Stomach (tissue), 9 donors: ENCODE measurements around the gene MASP1. TPM values are rescaled to one million over a fixed set of nuclear protein-coding genes. Genes with fewer than 3 reads are reported as not detected.

Experiments used
- DNase-seq, 2 donors: peaks; one replicate each; pipeline versions ENCODE4 v3.0.0 to v3.0.0-alpha.2; 2013 to 2019
- H3K27ac ChIP-seq, 5 donors: fragments of 200-600 bp in 4 of 5; sonication (generic) in 4 of 5; one replicate each; pipeline ENCODE4 v1.5.1; 2013 to 2019; ENCODE audit warnings: mild to moderate bottlenecking in 1 of 5, moderate library complexity in 1 of 5
- H3K27me3 ChIP-seq, 3 donors: fragments of 200-600 bp; sonication (generic); one replicate each; pipeline ENCODE4 v1.5.1; 2017 to 2019; ENCODE audit warnings: mixed run types in 1 of 3
- H3K36me3 ChIP-seq, 4 donors: fragments of 200-600 bp; sonication (generic); 1 replicate in 3 of 4; 2 replicates in 1 of 4; pipeline ENCODE4 v1.5.1; 2016 to 2019
- H3K4me1 ChIP-seq, 4 donors: fragments of 200-600 bp; sonication (generic); one replicate each; pipeline ENCODE4 v1.5.1; 2016 to 2019
- H3K4me3 ChIP-seq, 4 donors: fragments of 200-600 bp; sonication (generic) in 3 of 4; one replicate each; pipeline ENCODE4 v1.5.1; 2016 to 2019; ENCODE audit warnings: mild to moderate bottlenecking in 1 of 4
- H3K9me3 ChIP-seq, 4 donors: fragments of 200-600 bp; sonication (generic); one replicate each; pipeline ENCODE4 v1.5.1; 2016 to 2019
- EP300 ChIP-seq: sonication (generic); formaldehyde crosslinking; IDR thresholded peaks from one replicate; pipeline ENCODE4 v1.6.1; 2017; ENCODE audit warnings: antibody characterized with exemption
- POLR2A ChIP-seq, 4 donors: fragments of 450-650 bp; IDR thresholded peaks; one replicate each; pipeline ENCODE4 v1.6.1; 2016; ENCODE audit warnings: antibody characterized with exemption in 4 of 4, control low read depth in 2 of 4, mild to moderate bottlenecking in 1 of 4, moderate library complexity in 1 of 4
- POLR2AphosphoS5 ChIP-seq, 3 donors: sonication (generic); formaldehyde crosslinking; IDR thresholded peaks; one replicate each; pipeline ENCODE4 v1.6.1; 2016; ENCODE audit warnings: antibody characterized with exemption in 3 of 3
- WGBS, 5 donors: extraction: QIAGEN DNeasy Blood & Tissue Kit in 3 of 5; methylation state at CpG; one replicate each; pipeline versions ENCODE4 v1.1.5 to v1.1.7; 2013 to 2018; 5-methylcytosine and 5-hydroxymethylcytosine counted together
- intact Hi-C: fragments of 100-400 bp; cut with DNase I; formaldehyde crosslinking; loops from one replicate; pipeline ENCODE4 v1.15.1; 2023; ENCODE audit warnings: low total_unique reads
- polyA plus RNA-seq, 3 donors: library from polyadenylated mRNA; stranded (reverse); fragments of 200-250 nt; gene quantifications; one replicate each; pipeline ENCODE4 v1.2.3, GENCODE V29; 2013
- total RNA-seq, 5 donors: library from RNA; depleted of rRNA; stranded (reverse); fragments of >200 nt; gene quantifications; one replicate each; pipeline versions ENCODE4 v1.1.0 to v1.2.3, GENCODE V29; 2014 to 2016
- TF ChIP-seq, protein P1 (sequence below), 7 experiments: fragments of 450-650 bp in 4 of 7; fragments of 200-600 bp in 3 of 7; sonication (generic) in 3 of 7; IDR thresholded peaks; one replicate each; pipeline ENCODE4 v1.5.1; 2016 to 2019; ENCODE audit warnings: antibody characterized with exemption in 7 of 7, control low read depth in 2 of 7, mild to moderate bottlenecking in 1 of 7
- donor health status: healthy with polysubstance abuse.
- donor health status: Bipolar disorder and iron deficiency.
- donor health status: healthy.

The MASP1 gene
- total and polyA plus RNA-seq, 8 donors, result 0.15 to 2.9 (median 0.70) TPM; not detected in 2

- Histone ChIP-seq H3K4me1 (peaks cover 12 to 48% (median 18%) of the 10 kb centered on the region in 4 donors), H3K27me3 (no peaks in the 10 kb centered on the region), H3K36me3 (no peaks in the 10 kb centered on the region), H3K4me3 (no peak overlapping the region), H3K9me3 (no peaks in the 10 kb centered on the region), H3K27ac (peak overlapping the region in 1 of 5 donors; percentile 8)
- peak in 1 of 2 donors; percentile 20 for DNase-seq
- intact Hi-C loops, result no loop called here
- 45 to 54% (median 48%) methylated on average over 6 of the region's 6 CpGs for WGBS, 5 donors
- TF ChIP-seq, protein P1, sequence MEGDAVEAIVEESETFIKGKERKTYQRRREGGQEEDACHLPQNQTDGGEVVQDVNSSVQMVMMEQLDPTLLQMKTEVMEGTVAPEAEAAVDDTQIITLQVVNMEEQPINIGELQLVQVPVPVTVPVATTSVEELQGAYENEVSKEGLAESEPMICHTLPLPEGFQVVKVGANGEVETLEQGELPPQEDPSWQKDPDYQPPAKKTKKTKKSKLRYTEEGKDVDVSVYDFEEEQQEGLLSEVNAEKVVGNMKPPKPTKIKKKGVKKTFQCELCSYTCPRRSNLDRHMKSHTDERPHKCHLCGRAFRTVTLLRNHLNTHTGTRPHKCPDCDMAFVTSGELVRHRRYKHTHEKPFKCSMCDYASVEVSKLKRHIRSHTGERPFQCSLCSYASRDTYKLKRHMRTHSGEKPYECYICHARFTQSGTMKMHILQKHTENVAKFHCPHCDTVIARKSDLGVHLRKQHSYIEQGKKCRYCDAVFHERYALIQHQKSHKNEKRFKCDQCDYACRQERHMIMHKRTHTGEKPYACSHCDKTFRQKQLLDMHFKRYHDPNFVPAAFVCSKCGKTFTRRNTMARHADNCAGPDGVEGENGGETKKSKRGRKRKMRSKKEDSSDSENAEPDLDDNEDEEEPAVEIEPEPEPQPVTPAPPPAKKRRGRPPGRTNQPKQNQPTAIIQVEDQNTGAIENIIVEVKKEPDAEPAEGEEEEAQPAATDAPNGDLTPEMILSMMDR (IDR thresholded peaks at IDR 0.05), result no peak
These were observed 80.8 kb downstream of the MASP1 start for GRCh38 chr3:187210545-187211327.

DNA sequence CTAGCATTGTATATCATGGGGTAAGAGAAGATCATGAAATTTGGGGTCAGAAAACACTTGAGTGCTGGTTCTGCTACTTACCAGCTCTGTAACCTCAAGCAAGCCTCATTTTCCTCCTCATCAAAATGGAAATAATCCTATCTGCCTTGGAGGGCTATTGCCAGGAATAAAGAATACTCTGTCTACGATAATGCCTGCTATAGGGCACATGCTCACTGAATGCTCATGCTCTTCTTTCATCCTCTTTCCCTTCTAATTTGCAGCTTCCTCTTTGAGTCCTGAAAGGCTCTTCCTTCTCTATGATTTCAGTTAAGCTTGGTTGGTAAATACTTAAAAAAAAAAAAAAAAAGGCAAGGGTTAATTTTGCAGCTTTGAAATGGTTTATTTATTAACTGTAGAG is 81.4 kb downstream of the MASP1 start:
- Histone ChIP-seq H3K27me3 (no peaks in the 10 kb centered on the region), H3K27ac (no peak overlapping the region), H3K4me3 (no peak overlapping the region), H3K4me1 (peaks cover 12 to 48% (median 18%) of the 10 kb centered on the region in 4 donors), H3K9me3 (no peaks in the 10 kb centered on the region), H3K36me3 (no peaks in the 10 kb centered on the region)
- intact Hi-C loops, result no loop called here
- 46 to 84% (median 72%) methylated on average over 1 of the region's 1 CpG for WGBS, 5 donors
- no peak for DNase-seq
- TF ChIP-seq EP300, result no peak
- no peak for TF ChIP-seq POLR2AphosphoS5 (IDR thresholded peaks at IDR 0.05)
- no peak for TF ChIP-seq POLR2A (IDR thresholded peaks at IDR 0.05)
- TF ChIP-seq, protein P1 (IDR thresholded peaks at IDR 0.05), result no peak

DNA sequence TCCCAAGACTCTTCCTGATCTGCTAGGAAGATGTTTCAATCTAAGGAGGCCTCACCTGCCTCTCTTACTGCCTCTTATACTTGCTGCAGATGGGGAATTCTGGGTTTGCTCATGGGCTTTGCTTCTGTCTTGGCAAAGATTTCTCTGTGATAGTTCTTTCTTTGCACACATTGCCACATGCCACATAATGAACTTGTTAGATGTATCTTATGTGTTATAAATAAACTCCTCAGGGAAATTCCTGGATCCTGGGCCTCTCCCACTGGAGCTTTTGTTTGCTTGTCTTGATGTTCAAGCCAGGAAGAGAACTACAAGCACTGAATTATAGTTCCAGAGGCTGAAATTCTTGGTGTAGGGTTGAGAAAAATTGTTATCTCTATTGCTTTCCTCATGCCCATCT is 82.0 kb downstream of the MASP1 start:
- intact Hi-C loops, result no loop called here
- no peak overlapping the region for H3K4me3 ChIP-seq
- DNase-seq, result no peak
- TF ChIP-seq, protein P1 (IDR thresholded peaks at IDR 0.05), result no peak
- TF ChIP-seq POLR2A (IDR thresholded peaks at IDR 0.05), result no peak
- no peak for TF ChIP-seq POLR2AphosphoS5 (IDR thresholded peaks at IDR 0.05)
- no peak for TF ChIP-seq EP300
- H3K36me3 ChIP-seq, result no peaks in the 10 kb centered on the region
- peaks cover 12 to 48% (median 18%) of the 10 kb centered on the region in 4 donors for H3K4me1 ChIP-seq
- H3K9me3 ChIP-seq, result no peaks in the 10 kb centered on the region
- no peaks in the 10 kb centered on the region for H3K27me3 ChIP-seq
- no peak overlapping the region for H3K27ac ChIP-seq

GRCh38 chr3:187208159-187208558 is 83.4 kb downstream of the MASP1 start:
- intact Hi-C loops, result no loop called here
- H3K27me3 ChIP-seq, result no peaks in the 10 kb centered on the region
- WGBS, 5 donors, result 36 to 71% (median 55%) methylated on average over 1 of the region's 1 CpG
- peak overlapping the region in 1 of 5 donors; percentile 36 for H3K27ac ChIP-seq
- H3K36me3 ChIP-seq, result no peaks in the 10 kb centered on the region
- peaks cover 12 to 48% (median 18%) of the 10 kb centered on the region in 4 donors for H3K4me1 ChIP-seq
- no peaks in the 10 kb centered on the region for H3K9me3 ChIP-seq
- TF ChIP-seq POLR2A (IDR thresholded peaks at IDR 0.05) (no peak), EP300 (no peak), POLR2AphosphoS5 (IDR thresholded peaks at IDR 0.05) (no peak)
- TF ChIP-seq, protein P1 (IDR thresholded peaks at IDR 0.05), result no peak
- no peak overlapping the region for H3K4me3 ChIP-seq
- DNase-seq, result peak in 1 of 2 donors; percentile 30
